GM12864 (cell line): ENCODE data around the gene C19orf44.

ENCODE experiments used
- DNase-seq: peaks from one replicate; pipeline ENCODE4 v3.0.0-alpha.2; 2011; ENCODE audit warnings: low read depth
- H3K4me3 ChIP-seq: 2 replicates; pipeline ENCODE4 v1.5.1; 2011; ENCODE audit warnings: mild to moderate bottlenecking, low read depth, low read length, control low read depth
- CTCF ChIP-seq: IDR thresholded peaks from 2 replicates; pipeline ENCODE4 v1.5.1; 2011; ENCODE audit warnings: low read depth, mild to moderate bottlenecking, moderate library complexity, low read length, control low read depth, inconsistent platforms; ENCODE audit errors: missing control alignments

The C19orf44 gene

GRCh38 chr19:16518483-16519229, 22.5 kb downstream of the C19orf44 start:
- H3K4me3 ChIP-seq, result no peak overlapping the region
- DNase-seq, result no peak
- TF ChIP-seq CTCF, result no peak

- H3K4me3 ChIP-seq, result no peak overlapping the region
- DNase-seq, result no peak
- TF ChIP-seq CTCF, result no peak
Observed at GRCh38 chr19:16519230-16519687, 23.1 kb downstream of the C19orf44 start.

- TF ChIP-seq CTCF, result no peak
- no peak for DNase-seq
- H3K4me3 ChIP-seq, result no peak overlapping the region
Observed at GRCh38 chr19:16520074-16520973, 24.1 kb downstream of the C19orf44 start.

- TF ChIP-seq CTCF, result no peak
- DNase-seq, result no peak
- no peak overlapping the region for H3K4me3 ChIP-seq
Observed at GRCh38 chr19:16520986-16521624, 24.9 kb downstream of the C19orf44 start.

GRCh38 chr19:16521715-16522289, 25.6 kb downstream of the C19orf44 start:
- no peak overlapping the region for H3K4me3 ChIP-seq
- no peak for TF ChIP-seq CTCF

GRCh38 chr19:16522559-16523377, 26.6 kb downstream of the C19orf44 start:
- no peak for TF ChIP-seq CTCF
- DNase-seq, result no peak
- no peak overlapping the region for H3K4me3 ChIP-seq

More at GRCh38 chr19:16521715-16522289, 25.6 kb downstream of the C19orf44 start:
- DNase-seq, result no peak
